ENCODE results near the gene ABTB2.
A peak's percentile ranks its signal among the peaks of the same experiment; 100 is the strongest.

ABTB2 gene

DNA sequence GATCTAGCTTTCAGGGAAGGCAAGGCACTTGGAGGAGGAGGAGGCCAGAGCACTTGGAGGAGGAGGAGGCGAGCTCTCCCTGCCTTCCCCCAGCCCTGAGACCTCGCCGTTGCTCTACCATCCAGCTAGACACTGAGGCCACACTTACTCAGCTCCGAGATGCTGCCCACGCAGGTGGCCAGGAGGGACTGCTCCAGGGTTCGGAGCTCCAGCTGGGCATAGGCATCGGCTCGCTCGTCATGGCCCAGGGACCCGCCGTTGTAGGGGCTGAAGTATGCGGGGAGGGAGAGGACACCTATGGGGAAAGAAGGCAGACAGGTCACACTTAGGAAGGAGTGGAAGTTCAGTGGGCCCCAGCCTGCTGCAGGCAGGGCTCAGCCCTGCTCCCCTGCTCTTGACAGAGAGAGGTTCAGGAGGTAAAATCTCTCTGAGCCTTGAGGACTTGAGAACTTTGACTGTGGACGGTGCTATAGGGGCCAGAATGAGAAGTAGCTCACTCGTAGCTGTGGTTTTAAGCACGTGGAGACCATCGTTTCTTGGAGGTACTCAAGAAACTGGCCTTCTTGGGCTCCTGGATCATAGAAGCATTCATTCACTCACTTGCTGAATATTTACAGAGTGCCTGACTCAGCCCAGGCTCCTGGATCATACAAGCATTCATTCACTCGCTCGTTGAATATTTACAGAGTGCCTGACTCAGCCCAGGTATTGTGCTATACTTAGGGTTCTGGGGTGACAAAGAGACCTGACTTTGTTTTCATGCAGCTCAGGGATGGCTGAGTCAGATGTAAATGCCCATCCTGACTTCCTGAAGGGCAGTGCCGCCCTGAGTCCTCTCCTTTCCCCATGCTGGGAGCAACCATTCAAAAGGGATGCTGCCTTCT lies 153.2 kb downstream of the ABTB2 start:
- H3K9ac ChIP-seq (ENCODE audit: low read length): no peak overlapping the region
- H3K27me3 ChIP-seq (replicated peaks; ENCODE audit: control insufficient read depth, insufficient read depth, low read length): peaks cover 3% of the 10 kb centered on the region
- peak; percentile 12 for DNase-seq (ENCODE audit: low read depth)
- H3K9me3 ChIP-seq (ENCODE audit: control insufficient read depth, low read length): no peaks in the 10 kb centered on the region
- peaks cover 10% of the 10 kb centered on the region for H3K4me1 ChIP-seq (ENCODE audit: control insufficient read depth, insufficient read depth, low read length)
- H3K4me3 ChIP-seq (ENCODE audit: low read length): no peak overlapping the region
- no peaks in the 10 kb centered on the region for H3K36me3 ChIP-seq (ENCODE audit: control insufficient read depth, insufficient read depth, low read length, severe bottlenecking)

DNA sequence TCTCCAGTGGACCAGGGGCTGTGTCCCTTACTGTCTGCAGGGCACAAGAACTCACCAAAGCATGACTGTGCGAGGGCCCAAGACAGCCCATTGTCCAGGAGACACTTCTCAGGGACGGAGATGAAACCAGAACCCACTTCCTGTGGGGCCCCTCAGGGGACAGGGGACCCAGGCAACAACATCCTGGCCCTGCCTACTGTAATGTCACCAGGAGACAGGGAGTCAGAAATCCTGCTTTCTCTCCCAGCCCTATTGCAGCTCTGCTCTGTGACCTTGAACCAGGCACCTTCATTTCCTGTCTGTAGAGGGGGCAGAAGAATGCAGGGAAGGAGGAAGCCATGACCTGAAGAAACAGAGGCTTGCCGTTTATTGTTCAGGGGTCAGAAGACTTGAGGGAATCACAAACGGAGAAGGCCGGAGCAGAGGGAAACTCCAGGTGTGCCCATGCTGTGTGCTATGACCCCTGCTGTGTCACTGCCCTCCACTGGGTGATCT lies 154.4 kb downstream of the ABTB2 start:
- no peaks in the 10 kb centered on the region for H3K36me3 ChIP-seq (ENCODE audit: control insufficient read depth, insufficient read depth, low read length, severe bottlenecking)
- peaks cover 3% of the 10 kb centered on the region for H3K27me3 ChIP-seq (replicated peaks; ENCODE audit: control insufficient read depth, insufficient read depth, low read length)
- H3K9ac ChIP-seq (ENCODE audit: low read length): no peak overlapping the region
- H3K9me3 ChIP-seq (ENCODE audit: control insufficient read depth, low read length): no peaks in the 10 kb centered on the region
- no peak overlapping the region for H3K4me3 ChIP-seq (ENCODE audit: low read length)
- DNase-seq (ENCODE audit: low read depth): no peak
- peaks cover 6% of the 10 kb centered on the region for H3K4me1 ChIP-seq (ENCODE audit: control insufficient read depth, insufficient read depth, low read length)

DNA sequence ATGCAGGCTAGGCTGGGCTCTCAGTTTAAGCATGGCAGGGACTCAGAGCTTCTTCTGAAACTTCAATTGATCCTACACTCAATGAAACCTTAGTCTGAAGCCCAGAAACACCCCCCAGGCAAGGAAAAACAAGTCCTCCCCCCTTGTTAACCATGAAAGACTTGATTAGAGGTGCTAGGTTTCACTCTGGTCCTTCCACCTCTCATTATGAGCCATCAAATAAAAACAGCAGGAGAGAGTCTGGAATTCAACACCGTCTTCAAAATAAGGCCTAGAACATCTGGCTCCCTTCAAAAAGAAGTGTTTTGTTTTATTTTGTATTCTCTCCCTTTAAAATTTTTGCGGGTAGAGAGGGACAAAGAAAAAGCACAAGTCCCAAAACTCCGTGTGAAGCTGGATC lies 156.7 kb downstream of the ABTB2 start:
- H3K9me3 ChIP-seq (ENCODE audit: control insufficient read depth, low read length): no peaks in the 10 kb centered on the region
- H3K36me3 ChIP-seq (ENCODE audit: control insufficient read depth, insufficient read depth, low read length, severe bottlenecking): no peaks in the 10 kb centered on the region
- H3K9ac ChIP-seq (ENCODE audit: low read length): no peak overlapping the region
- no peak overlapping the region for H3K4me3 ChIP-seq (ENCODE audit: low read length)
- DNase-seq (ENCODE audit: low read depth): no peak
- no peaks in the 10 kb centered on the region for H3K4me1 ChIP-seq (ENCODE audit: control insufficient read depth, insufficient read depth, low read length)
- H3K27me3 ChIP-seq (replicated peaks; ENCODE audit: control insufficient read depth, insufficient read depth, low read length): peaks cover 3% of the 10 kb centered on the region

DNA sequence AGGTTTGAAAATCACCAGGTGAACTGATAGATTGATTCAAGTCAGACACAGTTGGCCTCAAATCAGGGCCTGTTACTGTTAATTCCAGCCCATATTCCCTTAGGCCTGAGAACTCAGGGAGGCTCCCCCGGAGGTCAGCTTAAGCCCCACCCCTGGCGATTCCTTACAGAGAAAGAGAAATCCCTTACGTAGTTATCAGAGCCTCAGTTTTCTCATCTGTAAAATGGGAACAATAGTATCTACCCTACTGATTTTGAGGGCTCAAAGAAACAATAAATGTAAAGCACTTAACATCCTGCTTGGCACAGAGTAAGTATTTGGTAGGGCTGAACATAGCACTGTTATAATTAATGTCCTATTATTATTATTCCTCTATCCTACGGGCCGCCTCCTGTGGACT lies 158.3 kb downstream of the ABTB2 start:
- H3K4me1 ChIP-seq (ENCODE audit: control insufficient read depth, insufficient read depth, low read length): no peaks in the 10 kb centered on the region
- H3K4me3 ChIP-seq (ENCODE audit: low read length): no peak overlapping the region
- H3K9me3 ChIP-seq (ENCODE audit: control insufficient read depth, low read length): no peaks in the 10 kb centered on the region
- DNase-seq (ENCODE audit: low read depth): no peak
- H3K27me3 ChIP-seq (replicated peaks; ENCODE audit: control insufficient read depth, insufficient read depth, low read length): peaks cover 3% of the 10 kb centered on the region
- no peak overlapping the region for H3K9ac ChIP-seq (ENCODE audit: low read length)
- no peaks in the 10 kb centered on the region for H3K36me3 ChIP-seq (ENCODE audit: control insufficient read depth, insufficient read depth, low read length, severe bottlenecking)

DNA sequence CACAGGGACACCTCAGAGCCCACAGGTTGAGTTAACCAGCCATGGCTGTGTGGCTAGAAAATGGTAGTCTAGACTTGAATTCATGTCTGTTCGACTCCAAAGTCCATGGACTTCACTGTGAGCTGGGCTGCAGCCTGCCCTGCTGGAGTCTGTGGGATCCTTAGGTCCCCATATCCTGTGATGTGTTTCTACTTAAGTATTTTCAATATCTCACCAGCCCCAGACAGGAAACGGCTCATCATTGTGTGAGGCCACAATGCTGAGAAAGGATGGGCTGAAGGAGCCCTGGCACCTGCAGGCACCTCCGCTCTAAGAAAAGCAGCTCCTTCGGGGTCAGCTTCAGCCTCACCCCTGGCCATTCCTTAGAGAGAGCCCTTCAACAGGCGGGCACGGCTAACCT lies 159.3 kb downstream of the ABTB2 start:
- Histone ChIP-seq H3K9me3 (ENCODE audit: control insufficient read depth, low read length) (no peaks in the 10 kb centered on the region), H3K4me1 (ENCODE audit: control insufficient read depth, insufficient read depth, low read length) (peaks cover 2% of the 10 kb centered on the region), H3K36me3 (ENCODE audit: control insufficient read depth, insufficient read depth, low read length, severe bottlenecking) (no peaks in the 10 kb centered on the region), H3K4me3 (ENCODE audit: low read length) (no peak overlapping the region), H3K9ac (ENCODE audit: low read length) (no peak overlapping the region), H3K27me3 (replicated peaks; ENCODE audit: control insufficient read depth, insufficient read depth, low read length) (peaks cover 3% of the 10 kb centered on the region)
- no peak for DNase-seq (ENCODE audit: low read depth)

DNA sequence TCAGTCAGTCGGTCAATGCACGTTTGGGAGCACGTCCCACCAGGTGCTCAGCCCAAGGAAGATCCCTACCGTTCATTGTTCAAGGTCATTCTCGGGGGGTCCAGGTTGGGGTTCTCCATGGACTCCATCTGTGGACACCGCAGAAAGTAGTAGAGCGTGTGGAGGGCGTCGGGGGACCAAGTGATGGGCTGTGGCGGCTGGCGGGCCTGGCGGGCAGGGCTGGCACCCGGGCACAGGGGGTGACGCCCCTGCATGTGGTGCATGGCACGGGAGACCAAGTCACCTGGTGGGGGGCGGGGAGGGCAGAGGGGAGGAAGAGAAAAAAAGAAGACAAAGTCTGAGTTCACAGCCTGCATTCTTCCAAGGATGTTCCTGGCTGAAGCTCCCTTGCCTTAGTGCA lies 160.6 kb downstream of the ABTB2 start:
- H3K9me3 ChIP-seq (ENCODE audit: control insufficient read depth, low read length): no peaks in the 10 kb centered on the region
- H3K36me3 ChIP-seq (ENCODE audit: control insufficient read depth, insufficient read depth, low read length, severe bottlenecking): no peaks in the 10 kb centered on the region
- H3K9ac ChIP-seq (ENCODE audit: low read length): no peak overlapping the region
- H3K27me3 ChIP-seq (replicated peaks; ENCODE audit: control insufficient read depth, insufficient read depth, low read length): peaks cover 3% of the 10 kb centered on the region
- peaks cover 13% of the 10 kb centered on the region for H3K4me1 ChIP-seq (ENCODE audit: control insufficient read depth, insufficient read depth, low read length)
- DNase-seq (ENCODE audit: low read depth): no peak
- H3K4me3 ChIP-seq (ENCODE audit: low read length): no peak overlapping the region

DNA sequence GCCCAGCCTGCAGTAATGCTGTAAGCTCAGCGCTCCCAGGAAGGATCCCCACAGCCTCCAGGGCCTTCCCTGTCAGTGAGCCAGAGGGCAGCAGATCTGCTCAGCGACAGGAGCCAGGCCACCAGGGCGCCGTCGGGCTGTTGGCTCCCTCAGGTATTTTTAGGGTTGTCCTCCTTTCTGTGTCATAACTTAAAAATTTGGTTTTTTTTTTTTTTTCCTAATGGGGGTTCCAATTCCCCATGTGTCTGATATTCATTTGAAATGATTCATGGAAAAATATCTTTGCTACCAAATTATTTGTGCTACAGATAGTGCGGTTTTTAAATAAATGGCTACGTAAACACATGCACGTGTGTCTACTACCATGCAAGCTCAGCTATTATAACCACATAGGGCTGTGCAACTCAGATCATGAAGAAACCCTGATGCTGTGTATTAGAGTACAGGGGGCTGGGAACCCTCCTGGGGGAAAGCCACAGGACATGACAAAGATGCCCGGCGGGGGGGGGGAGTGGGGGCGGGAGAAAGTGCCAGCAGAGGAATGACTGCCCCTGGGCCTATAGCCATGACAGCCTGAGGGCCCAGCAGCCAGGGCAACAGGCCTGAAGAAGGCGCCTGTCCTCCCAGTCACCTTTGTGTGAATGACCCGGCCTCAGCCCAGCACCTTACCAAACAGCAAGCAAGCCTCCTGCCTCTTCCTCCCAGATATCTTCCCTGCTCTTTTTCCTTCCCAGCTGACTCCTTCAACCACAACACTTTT lies 163.1 kb downstream of the ABTB2 start:
- Histone ChIP-seq H3K4me1 (ENCODE audit: control insufficient read depth, insufficient read depth, low read length) (peaks cover 17% of the 10 kb centered on the region), H3K4me3 (ENCODE audit: low read length) (no peak overlapping the region), H3K36me3 (ENCODE audit: control insufficient read depth, insufficient read depth, low read length, severe bottlenecking) (no peaks in the 10 kb centered on the region), H3K9me3 (ENCODE audit: control insufficient read depth, low read length) (no peaks in the 10 kb centered on the region), H3K9ac (ENCODE audit: low read length) (no peak overlapping the region), H3K27me3 (replicated peaks; ENCODE audit: control insufficient read depth, insufficient read depth, low read length) (no peaks in the 10 kb centered on the region)
- no peak for DNase-seq (ENCODE audit: low read depth)

DNA sequence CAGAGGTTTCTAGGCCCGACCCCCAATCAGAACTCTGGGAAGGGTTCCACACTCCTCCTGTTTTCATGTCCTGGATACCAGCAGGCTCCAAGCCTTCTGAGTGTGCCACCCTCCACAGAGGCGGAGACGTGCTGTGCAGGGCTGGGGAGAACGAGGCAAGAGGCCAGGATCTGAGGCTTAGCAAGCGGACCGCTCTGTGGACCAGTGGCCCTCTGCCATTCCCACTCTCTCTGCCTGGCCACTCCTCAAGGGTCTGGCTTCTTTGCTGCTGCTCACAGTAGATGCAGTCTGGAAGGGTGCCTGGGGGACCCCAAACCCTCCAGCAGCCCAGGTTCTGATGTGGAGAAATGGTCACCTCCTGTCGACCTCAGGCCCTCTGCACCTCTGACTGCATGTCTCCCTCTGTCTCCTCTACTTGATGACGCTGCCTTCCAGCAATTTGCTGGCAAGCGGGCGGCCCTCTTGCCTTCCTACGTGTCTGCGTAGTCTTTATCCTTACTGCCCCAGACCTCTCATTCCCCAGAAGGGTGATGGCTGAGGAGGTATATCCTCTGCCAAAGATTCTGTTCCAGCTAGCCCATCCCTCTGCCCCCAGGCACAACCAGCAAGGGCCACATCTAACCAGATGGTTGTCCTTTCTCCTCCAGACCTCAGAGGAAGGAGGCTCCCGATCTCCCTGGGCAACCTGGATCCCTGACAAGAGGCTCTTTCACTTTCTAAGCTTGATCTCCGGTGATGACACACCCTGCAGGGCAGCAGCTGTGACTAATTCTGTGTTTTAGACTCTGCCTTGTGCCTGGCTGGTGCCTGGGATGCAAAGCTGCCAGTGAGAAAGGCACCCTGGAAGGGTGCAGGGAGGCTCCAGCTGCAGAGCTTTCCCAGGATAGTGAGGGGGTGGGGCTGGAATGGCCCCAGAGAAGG lies 165.1 kb downstream of the ABTB2 start:
- Histone ChIP-seq H3K4me1 (ENCODE audit: control insufficient read depth, insufficient read depth, low read length) (peaks cover 17% of the 10 kb centered on the region), H3K27me3 (replicated peaks; ENCODE audit: control insufficient read depth, insufficient read depth, low read length) (no peaks in the 10 kb centered on the region), H3K36me3 (ENCODE audit: control insufficient read depth, insufficient read depth, low read length, severe bottlenecking) (no peaks in the 10 kb centered on the region), H3K4me3 (ENCODE audit: low read length) (peak overlapping the region; percentile 70), H3K9me3 (ENCODE audit: control insufficient read depth, low read length) (no peaks in the 10 kb centered on the region), H3K9ac (ENCODE audit: low read length) (peak overlapping the region; percentile 50)
- peak; percentile 93 for DNase-seq (ENCODE audit: low read depth)

DNA sequence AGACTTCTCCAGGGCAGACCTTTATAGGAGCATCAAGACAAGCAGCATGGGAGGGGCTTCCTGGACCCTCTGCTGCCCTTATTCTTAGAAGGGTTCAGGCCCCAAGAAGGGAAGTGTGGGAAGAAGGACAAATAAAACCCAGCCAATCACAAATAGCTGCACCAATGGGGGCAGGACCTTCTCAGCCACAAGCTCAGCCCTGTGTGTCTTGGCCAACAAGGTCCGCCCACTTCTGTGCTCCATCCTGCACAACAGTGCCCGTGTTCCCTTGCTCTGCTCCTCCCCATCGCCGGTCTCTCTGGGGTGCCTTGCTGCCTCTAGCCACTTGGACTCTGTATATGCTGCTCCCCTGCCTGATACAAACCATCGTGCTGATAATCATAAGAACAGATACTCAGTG lies 166.2 kb downstream of the ABTB2 start:
- peaks cover 4% of the 10 kb centered on the region for H3K27me3 ChIP-seq (replicated peaks; ENCODE audit: control insufficient read depth, insufficient read depth, low read length)
- no peaks in the 10 kb centered on the region for H3K9me3 ChIP-seq (ENCODE audit: control insufficient read depth, low read length)
- H3K4me1 ChIP-seq (ENCODE audit: control insufficient read depth, insufficient read depth, low read length): peaks cover 18% of the 10 kb centered on the region
- no peak for DNase-seq (ENCODE audit: low read depth)
- H3K4me3 ChIP-seq (ENCODE audit: low read length): no peak overlapping the region
- H3K9ac ChIP-seq (ENCODE audit: low read length): no peak overlapping the region
- H3K36me3 ChIP-seq (ENCODE audit: control insufficient read depth, insufficient read depth, low read length, severe bottlenecking): no peaks in the 10 kb centered on the region

DNA sequence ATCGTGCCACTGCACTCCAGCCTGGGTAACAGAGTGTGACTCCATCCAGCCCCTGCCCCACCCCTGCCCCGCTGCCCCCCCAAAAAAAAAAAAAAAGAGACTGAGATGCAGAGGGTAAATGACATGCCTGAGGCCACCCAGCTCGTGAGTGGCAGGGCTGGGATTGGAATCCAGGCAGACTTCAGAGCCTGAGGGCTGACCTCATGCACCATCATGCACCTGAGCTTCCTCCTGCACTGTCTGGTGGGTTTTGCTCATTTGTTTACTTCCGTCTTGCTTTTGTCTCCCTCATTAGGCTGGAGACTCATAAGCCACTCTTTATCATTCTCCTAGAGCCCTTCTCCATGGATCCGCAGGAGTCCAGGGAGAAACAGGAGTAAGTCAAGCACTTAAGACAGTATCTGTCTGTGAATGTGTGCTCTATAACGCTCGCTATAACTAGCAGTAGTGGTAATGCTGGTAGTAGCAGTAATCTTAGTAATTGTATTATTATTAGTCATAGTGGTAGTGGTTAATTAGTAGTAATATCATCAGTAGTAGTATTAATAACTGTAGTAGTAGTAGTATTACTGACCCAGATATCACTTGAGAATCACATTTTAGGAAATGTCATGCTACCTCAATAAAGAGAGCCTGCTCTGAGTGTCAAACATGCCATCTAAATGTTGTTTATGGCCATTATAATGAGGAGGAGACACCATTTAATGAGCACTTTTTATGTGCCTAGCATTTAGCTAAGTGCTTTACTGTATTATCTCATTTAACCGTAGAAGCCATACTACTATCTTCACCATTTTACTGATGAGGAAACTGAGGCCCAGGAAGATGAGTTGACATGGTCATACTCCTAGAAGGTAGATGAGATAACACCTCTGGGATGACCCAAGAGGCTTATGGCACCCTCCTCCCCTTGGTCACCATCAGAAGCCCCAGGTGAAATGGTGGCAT lies 167.3 kb downstream of the ABTB2 start:
- Histone ChIP-seq H3K27me3 (replicated peaks; ENCODE audit: control insufficient read depth, insufficient read depth, low read length) (peaks cover 4% of the 10 kb centered on the region), H3K9me3 (ENCODE audit: control insufficient read depth, low read length) (no peaks in the 10 kb centered on the region), H3K9ac (ENCODE audit: low read length) (no peak overlapping the region), H3K4me3 (ENCODE audit: low read length) (no peak overlapping the region), H3K4me1 (ENCODE audit: control insufficient read depth, insufficient read depth, low read length) (peaks cover 26% of the 10 kb centered on the region), H3K36me3 (ENCODE audit: control insufficient read depth, insufficient read depth, low read length, severe bottlenecking) (no peaks in the 10 kb centered on the region)
- no peak for DNase-seq (ENCODE audit: low read depth)

Data from adipocyte (in vitro differentiated cells).